ENCODE results near the gene NLGN1. TPM values are rescaled to one million over a fixed set of nuclear protein-coding genes. Genes with fewer than 3 reads are reported as not detected.

The NLGN1 gene
- total RNA-seq, 1 experiment from 2014 or later = 5.2 TPM

GRCh38 chr3:174223042-174223441 is 825.5 kb downstream of the NLGN1 start:
- Histone ChIP-seq H3K4ac (ENCODE audit: low read depth, low read length) (no peak overlapping the region), H3K9me3 (ENCODE audit: control insufficient read depth, low read depth, low read length) (no peaks in the 10 kb centered on the region), H3K79me1 (ENCODE audit: insufficient read depth, low read depth, low read length, poor library complexity, severe bottlenecking) (no peaks in the 10 kb centered on the region), H3K56ac (ENCODE audit: insufficient read length, low read depth, low read length) (no peak overlapping the region), H2BK20ac (ENCODE audit: low read depth, low read length, poor library complexity, severe bottlenecking) (no peak overlapping the region), H3K79me2 (ENCODE audit: insufficient read depth, low read length) (no peaks in the 10 kb centered on the region; the same call in 1 of the 2 replicates), H3K4me2 (ENCODE audit: insufficient read depth, insufficient read length, low read length) (no peak overlapping the region), H4K91ac (ENCODE audit: insufficient read length, low read depth, low read length) (no peak overlapping the region), H4K20me1 (ENCODE audit: control insufficient read depth, insufficient read depth, insufficient read length) (no peaks in the 10 kb centered on the region), H3K14ac (ENCODE audit: insufficient read depth, low read length) (no peak overlapping the region), H3K9ac (ENCODE audit: extremely low read depth, insufficient read length, low read length) (no peak overlapping the region), H3K23me2 (ENCODE audit: insufficient read length, low read depth, low read length, poor library complexity, severe bottlenecking) (no peaks in the 10 kb centered on the region), H3K4me1 (ENCODE audit: insufficient read depth, low read length) (no peaks in the 10 kb centered on the region), H2BK15ac (ENCODE audit: low read depth, low read length) (no peak overlapping the region), H2AFZ (ENCODE audit: low read length) (no peak overlapping the region), H2BK120ac (ENCODE audit: low read depth, low read length, poor library complexity, severe bottlenecking) (no peak overlapping the region), H2AK5ac (ENCODE audit: insufficient read length, low read length) (no peak overlapping the region), H3K18ac (ENCODE audit: insufficient read length, low read depth, low read length) (no peak overlapping the region), H4K5ac (ENCODE audit: insufficient read length, low read depth, low read length) (no peak overlapping the region), H3K27me3 (ENCODE audit: insufficient read depth, low read length) (no peaks in the 10 kb centered on the region), H4K8ac (replicated peaks; ENCODE audit: insufficient read length, low read depth, low read length) (no peak overlapping the region), H3T11ph (ENCODE audit: low read length) (no peak overlapping the region), H2BK5ac (ENCODE audit: insufficient read length, low read length) (no peak overlapping the region), H3K23ac (ENCODE audit: insufficient read length, low read depth, low read length) (no peak overlapping the region), H3K27ac (ENCODE audit: insufficient read length, low read depth, low read length) (no peak overlapping the region), H2BK12ac (ENCODE audit: insufficient read length, low read depth, low read length) (no peak overlapping the region)
- no CpG with 5 or more reads among the region's 6 CpGs for WGBS (ENCODE audit: extremely low coverage, insufficient read length, low lambda C conversion rate)
- peak overlapping the region in 1 of 3 experiments; percentile 58; a peak in 2 of 7 replicates for H3K27ac Mint-ChIP-seq
- no peak for TF ChIP-seq CTCF (conservative IDR thresholded peaks at IDR 0.05)
- no peak for DNase-seq
- no peaks in the 10 kb centered on the region for H3K27me3 Mint-ChIP-seq (ENCODE audit: low read depth)
- no peak overlapping the region for H3K4me3 Mint-ChIP-seq
- H3K36me3 Mint-ChIP-seq (ENCODE audit: insufficient read depth in 1 of 3, low read depth in 3 of 3) = peaks cover 2 to 9% (median 4%) of the 10 kb centered on the region in 3 experiments; a peak in 4 of 7 replicates
- peaks cover 10 to 16% of the 10 kb centered on the region in 2 experiments for H3K4me1 Mint-ChIP-seq
- no peaks in the 10 kb centered on the region for H3K9me3 Mint-ChIP-seq

Measured in H9 (cell line).